GM21737 (cell line): ENCODE results near the gene POU3F1.

ENCODE experiments used
- ATAC-seq: cut with Tn5 transposase; IDR thresholded peaks from one replicate; pipeline ENCODE4 v1.9.1; 2021; ENCODE audit warnings: mild to moderate bottlenecking, moderate library complexity; ENCODE audit not compliant: unreplicated experiment

POU3F1 gene

DNA sequence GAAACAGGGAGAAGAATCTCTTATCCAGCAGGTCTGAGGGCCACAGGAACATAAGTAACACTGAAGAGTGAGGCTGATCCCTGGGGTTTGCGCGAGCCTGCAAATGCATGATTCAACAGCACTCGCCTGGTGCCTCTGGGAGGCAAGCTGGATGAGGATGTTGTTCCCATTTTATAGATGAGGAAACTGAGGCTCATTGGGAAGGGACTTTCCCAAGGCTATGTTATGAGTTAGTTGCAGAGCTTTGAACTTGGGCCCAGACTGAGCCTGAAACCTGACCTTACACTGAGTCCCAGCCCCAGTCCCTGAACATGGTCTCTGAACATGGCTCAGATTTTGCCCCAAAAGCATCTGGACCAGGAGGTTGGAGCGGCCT lies 27.7 kb upstream of the POU3F1 start:
- ATAC-seq = no peak

DNA sequence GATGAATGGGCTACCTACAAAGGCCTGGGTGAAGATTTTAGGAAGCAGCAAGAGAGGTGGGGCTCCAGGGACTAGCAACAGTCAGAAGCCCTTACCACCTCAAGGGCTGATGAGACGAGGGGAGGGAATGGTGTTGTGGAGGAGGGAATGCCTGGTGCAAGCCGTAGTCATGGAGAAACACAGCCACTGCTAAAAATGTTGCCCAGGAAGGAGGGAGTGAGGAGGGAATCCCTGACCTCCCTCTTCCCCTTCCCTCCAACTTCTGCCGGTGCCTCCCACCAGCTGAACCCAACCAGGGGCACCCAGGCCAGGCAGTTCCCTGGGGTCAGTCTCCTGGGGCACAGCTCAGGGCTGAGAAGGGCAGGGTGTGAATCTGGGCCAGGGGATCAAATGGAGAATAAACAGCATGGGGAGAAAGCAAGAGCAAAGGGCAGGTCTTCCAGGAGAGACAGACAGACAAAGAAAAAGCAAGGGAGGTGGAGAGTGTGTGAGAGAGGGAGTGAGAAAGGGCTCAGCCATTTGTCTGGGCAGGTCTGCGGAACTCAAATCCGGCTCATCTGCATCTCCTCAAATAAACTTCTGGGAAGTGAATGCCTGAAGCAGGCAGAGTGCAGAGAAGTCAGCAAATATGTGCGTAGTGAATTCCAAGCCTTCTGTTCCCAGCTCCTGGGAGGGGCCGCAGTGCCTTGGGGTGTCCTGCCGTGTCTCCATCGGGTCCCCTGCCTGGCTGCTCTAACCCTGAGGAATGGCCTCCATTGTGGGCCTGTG lies 27.1 kb upstream of the POU3F1 start:
- ATAC-seq = no peak

DNA sequence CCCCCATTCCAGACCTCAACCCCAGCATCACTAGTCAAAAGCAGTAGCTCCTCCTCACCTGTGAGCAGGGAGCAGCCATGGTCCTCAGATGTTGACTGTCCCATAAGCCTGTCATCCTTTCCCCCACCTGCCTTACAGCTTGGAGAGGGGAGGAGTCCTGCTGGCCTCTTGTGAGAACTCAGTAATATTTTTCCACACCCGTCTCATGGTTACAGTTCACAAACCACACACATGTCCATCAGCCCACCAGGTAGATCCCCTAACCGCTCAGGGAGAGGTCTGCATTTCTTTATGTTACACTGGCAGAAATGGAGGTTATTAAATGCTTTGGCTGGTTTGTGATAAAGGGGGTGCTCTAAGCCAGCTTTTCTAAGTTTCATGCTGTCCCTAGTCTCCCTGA lies 26.3 kb upstream of the POU3F1 start:
- no peak for ATAC-seq

DNA sequence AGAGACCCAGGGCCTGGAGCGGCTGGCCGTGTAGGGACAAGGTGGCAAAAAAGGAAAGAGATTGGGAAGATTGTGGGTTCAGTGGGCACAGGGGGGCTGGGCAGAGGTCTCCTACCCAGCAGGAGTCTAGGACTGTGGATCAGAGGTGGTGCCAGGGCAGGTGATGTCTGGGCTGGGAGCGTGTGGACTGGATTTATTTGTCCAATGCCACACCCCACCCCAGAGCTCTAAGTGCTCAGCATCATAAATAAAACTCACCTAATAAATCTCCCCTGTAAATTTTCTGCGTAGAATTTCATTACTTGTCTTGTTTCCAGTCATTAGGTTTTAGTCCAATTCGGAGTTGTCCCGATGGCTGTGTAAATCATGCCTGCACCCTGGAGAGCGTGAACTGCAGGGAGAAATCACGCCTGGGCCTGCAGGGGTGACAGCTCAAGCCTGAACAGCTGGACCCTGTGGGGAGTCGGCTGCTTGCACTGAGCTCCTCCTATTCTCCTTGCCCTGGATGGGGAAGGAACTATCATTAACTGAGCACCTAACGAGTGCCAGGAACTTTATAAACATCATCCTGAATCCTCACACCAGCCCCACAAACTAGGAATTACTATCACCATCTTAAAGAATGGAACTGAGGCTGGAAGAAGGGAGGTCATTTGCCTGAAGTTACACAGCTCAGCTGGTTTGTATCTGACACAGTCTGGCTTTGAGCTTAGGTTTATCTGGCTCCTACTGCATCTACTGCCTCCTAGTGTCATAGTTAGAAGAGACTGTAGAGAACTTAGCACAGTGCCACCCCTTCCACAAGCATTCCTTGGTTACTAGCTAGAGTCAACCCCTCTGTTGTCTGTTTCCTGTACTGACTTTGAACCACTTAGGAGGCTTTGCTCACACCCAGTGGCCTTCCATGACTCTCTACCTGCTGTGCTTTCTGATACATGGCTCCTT lies 25.0 kb upstream of the POU3F1 start:
- ATAC-seq = no peak

DNA sequence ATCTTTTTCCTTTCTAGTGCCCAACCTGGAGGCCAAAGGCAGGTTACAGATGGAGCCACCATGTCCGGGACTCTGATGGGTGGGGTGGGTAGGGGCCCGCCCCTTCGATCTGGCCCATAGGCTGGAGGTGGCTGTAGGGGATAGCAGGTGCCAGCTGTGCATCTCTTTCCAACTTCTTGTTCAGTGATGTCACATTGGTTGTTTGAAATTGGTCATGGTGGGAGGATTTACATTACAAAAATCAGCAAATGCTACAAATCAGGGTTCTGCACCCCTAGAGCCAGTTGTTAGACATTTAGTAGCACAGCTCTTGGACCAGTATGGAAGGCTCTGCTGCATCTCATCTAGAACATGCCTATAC lies 22.4 kb upstream of the POU3F1 start:
- no peak for ATAC-seq

DNA sequence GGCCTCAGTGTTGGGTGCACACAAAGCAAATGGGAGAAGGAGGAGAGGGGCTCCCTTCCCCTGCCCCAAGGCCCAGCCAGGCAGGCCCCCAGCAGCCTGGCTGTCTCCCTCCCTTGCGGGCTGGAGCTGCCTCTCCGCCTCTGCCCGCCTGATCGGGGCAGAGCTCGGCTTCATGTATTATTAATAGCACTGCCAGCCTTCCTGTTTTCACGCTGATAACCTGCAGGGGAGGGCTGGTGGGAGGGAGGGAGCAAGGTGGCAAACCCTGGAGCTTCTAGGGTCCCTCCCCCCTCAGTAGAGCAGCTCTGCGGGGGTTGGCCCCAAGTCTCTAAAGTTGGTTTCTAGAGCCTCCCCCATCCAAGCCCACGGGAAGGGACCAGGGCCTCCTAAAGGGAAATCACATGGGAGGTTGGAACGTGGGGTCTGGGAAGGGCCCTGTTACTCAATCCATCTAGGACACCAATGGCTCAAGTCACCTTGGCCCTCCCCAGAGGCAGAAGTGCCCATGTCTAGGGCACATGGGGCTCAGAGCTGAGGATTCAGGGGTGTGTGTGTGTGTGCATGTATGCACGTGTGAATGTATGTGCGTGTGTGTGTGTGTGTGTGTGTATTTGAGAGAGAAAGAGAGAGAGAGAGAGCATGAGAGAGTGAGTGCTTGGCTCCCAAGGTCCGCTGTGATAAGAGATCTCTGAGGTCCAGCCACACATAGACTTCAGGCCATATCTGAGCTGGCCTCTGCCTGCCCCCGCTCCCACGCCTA lies 21.8 kb upstream of the POU3F1 start:
- ATAC-seq = no peak

DNA sequence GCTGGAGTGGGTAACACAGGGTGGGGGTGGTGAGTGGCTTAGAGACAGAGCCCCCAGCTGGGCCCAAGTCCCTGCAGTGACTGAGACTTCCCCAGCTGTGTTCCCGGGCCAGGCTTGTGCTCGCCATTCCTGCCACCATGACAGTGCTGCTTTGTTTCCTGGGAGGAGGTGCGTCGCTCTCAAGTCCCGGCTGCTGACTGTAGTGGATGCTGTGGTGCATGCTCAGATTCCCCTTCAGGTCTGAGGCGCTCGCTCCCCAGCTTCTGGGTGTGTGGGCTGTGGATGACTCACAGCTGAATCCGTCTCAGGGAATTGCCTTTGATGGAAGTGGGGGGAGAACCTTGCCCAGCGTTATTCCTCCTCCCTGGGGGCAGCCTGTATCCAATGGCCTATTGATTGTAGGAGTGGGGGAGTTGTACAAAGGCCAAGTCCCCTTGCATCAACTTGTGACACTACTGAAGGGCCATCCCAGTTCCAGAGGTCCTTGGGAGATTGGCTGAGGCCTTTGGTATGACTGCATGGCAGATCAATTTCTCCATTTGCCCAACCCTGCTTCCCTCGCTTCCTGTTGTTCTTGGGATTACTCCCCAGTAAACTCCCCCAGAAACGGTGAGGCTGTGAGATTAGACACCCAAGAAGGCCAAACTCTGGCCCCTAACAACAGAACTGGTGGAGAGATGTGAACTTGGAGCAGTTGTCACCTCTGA lies 17.8 kb upstream of the POU3F1 start:
- ATAC-seq = no peak

DNA sequence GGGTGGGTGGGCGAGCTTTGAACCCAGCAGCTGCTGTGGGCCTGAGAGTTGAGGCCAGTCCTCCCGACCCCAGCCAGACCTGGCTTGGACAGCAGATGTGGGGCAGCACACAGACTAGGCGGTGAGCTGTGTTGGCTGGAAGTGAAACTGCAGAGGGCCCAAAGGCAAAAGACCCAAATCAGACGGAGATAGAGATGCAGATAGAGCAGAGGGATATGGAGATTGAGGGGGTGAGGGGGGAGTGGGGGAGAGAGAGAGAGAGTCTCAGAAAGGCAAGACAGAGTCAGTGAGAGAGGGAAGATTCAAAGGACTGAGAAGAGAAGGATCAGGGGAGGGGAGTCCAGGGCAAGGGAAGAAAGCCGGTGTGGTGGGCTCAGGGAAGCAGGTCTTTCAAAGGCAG lies 17.0 kb upstream of the POU3F1 start:
- no peak for ATAC-seq

DNA sequence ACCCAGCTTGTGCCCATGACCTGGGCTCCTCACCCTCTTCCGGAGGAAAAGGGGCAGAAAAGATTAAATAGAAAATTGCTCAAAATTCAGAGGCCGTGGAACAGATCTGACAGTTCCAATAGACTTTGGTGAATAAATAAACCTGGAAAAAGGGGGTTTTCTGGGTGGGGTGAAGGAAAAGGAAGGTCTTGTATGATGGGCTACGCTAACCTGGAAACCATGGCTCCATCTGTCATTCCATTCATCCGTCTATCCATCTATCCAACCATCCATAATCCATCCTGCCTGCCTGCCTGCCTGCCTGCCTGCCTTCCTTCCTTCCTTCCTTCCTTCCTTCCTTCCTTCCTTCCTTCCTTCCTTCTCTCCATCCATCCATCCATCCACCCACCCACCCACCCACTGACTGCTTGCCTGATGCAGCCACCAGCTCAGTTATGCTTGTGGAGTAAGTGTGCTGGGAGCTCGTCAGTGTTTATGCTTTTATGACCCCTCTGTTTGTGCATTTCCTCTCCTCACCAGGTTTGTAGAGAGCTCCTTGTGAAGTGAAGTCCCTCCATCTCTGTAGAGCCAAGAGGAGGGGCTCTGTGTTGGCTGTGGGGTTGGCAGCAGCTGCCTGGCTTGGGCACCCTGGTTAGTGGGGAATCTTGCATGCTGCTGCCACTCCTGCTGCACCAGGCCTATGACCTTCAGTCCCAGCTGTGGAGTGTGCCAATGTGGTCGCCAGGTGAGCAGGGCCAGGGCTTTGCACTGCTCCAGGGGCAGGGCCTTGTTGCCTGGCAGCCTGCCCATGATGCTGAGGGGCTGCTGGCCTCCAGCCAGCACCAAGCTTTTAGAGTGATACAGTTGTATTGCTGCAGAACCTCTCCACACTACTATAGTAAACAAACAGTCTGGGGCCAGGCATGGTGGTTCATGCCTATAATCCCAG lies 16.0 kb upstream of the POU3F1 start:
- no peak for ATAC-seq

DNA sequence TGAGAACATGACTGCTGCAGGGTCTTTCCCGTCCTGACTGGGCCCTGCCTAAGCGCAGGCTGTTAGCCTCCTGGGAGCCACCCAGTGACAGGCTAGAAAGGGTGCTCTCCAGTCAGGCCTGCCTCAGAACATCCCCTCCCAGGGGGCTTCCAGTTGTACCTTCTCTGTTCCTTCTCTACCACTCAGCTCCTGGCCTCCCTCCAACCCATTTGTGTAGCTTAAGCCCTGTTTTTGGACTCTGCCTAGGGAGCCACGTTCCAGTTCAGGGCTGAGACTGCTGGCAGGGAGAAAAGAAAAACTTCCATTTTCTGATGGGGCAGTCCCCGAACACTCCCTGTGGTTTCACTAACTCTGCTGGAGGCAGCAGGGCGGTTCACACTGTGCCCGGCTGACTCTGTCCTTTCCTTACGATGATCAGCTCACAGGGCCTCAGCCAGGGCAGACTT lies 15.3 kb upstream of the POU3F1 start:
- ATAC-seq = peak; percentile 71

DNA sequence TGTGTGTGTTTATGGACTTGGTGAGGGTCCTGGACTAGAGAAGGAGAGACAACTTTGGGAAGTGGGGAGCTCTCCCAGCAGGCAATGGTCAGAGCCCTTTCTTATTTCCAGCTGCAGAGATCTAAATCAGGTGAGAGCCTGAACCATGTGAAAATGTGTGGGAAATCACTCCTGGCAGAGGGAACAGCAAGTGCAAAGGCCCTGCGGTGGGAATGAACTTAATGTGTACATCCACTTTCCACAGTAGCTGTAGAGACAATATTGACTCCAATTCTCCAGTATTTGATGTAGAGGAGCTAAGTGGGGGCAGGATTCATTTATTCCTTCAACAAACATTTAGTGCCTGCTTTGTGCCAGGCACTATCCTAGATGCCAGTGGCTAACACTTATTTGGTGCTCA lies 14.7 kb upstream of the POU3F1 start:
- no peak for ATAC-seq

DNA sequence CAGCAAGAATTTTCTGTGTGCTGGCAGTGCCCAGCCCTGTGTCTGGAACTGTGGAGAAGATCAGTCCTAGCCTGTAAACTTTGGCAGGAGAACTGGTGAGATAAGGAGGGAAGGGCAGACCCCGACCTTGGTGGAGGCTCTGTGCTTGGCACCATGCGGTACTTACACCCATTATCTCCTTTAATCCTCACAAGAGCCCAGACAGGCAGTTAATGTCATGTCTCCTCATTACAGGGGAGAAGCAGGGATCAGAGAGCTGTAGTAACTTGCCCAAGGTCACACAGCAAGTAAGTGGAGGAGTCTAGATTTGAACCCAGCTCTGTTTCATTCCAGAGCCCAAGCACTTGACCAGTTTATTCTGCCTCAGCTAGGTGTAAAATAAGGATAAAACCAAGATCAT lies 13.9 kb upstream of the POU3F1 start:
- no peak for ATAC-seq

DNA sequence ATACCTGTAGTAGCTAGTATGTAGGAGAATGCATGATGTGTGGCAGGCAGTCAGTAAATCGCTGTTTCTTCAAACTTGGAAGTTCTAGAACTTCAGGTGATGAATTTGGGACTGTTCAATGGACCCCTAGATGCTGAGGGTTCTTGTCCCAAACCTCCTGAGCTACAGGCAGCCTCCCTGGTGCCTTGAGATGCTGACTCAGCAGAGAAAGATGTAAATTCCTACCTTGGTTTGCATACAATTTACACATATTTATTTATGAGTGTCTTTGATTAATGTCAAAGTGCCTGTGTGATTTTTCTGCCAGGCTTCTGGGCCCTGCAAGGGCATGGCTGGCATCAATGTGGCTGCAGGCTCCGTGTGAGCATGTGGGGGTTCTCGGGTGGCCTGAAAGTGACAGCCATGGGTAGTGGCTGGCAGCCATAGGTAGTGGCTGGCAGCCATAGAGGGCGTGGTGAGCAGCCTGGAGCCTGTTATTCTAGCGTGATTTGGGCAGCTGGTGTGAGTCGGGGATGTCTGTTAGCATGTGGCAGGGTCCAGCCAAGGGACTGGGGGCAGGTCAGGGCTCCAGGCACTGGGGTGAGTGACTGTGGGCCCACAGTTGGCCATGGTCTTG lies 13.2 kb upstream of the POU3F1 start:
- no peak for ATAC-seq

DNA sequence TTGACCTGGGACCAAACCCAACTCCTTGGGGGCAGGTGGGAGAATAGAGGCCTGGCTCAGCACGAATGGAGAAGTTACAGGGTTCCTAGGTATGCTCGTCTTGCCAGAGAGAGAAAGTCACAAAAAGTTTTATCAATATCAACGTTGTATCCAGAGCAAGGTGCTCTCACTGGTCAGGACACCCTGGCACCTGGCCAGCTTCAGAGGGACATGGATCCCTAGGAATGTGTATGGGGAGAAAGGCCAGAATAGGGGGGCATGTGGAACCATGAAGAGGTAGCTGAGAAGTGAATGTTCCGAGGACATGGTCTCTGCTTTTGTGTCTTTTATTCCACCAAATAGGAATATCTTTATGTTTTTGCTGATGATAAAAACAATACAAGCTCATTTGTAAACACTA lies 9.4 kb upstream of the POU3F1 start:
- ATAC-seq = no peak

DNA sequence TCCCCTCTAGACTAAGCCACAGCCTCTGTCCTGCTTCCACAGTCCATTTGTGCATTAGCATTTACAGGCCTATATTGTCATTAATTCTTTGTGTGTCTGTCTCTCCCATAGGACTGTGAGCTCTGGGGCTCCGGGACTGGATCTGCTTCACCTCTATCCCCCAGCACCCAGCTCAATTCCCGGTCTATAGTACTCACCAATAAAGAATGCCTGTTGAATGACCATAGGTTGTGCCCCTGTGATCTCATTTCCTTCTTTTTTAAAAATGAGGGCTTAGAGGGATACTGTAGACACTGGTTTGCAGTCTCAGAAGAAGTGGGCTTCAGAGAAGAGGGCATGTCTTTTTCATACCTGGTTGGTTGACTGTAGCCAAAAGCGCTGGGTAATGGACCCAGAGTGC lies 8.8 kb upstream of the POU3F1 start:
- ATAC-seq = no peak

DNA sequence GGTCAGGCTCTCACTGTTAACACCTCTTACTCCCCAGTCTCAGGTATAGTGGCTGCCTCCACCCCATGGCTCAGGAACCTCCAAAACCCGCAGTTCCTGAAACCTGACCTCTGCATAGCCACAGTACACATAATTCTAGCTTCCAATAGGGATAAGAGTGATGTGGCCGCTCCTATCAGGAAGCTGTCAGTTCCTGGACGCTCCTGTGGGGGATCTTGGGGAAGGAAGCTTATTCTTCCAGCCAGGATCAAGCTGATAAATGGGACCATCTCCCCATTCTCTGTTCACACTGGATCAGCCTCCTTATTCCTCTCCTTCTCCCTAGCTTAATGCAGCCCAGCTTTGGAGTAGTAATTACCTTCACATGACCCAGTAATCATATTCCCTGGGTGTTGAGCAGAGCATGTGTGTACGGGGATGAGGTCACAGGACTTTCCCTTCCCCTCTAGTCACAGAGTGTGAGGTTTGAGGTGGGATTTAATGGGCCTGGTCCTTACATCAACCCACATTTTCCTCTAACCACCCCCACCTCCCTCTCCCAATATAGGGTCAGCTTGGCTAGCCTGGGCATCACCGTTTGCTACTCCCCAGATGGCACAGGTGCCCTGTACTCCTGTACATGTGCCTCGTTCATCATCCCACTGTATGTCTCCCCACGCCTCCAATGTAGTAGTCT lies 7.0 kb upstream of the POU3F1 start:
- no peak for ATAC-seq

DNA sequence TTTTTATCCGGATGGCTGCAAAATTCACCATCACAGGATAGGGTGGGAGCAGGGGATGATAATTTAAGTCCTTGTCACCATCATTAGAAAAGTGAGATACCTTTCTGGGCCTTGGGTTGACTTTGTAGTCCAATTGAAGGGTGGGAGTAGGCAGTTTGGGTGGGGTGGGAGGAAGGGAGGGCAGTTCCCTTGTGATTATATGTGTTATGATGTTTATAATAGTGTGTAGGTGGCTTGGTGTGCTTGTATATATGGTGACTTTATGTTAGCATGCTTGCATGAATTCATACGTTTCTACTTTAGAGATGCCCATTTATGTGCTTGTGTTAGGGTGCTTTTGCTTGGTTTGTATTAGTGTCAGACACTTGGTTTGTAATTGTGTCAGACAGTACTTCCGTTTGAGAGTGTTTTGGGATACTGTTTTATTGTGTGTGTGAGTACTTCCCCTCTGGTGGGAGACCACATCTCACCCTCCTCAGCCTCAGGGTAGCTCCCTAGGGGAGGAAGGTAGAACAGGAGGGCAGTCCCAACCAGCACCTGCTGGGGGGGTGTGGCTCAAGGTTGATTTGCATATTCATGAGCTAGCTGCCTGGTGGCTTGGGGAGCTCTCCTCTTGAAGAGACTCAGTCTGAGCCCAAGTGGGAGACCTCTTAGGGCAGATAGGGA lies 6.3 kb upstream of the POU3F1 start:
- ATAC-seq = peak; percentile 68

DNA sequence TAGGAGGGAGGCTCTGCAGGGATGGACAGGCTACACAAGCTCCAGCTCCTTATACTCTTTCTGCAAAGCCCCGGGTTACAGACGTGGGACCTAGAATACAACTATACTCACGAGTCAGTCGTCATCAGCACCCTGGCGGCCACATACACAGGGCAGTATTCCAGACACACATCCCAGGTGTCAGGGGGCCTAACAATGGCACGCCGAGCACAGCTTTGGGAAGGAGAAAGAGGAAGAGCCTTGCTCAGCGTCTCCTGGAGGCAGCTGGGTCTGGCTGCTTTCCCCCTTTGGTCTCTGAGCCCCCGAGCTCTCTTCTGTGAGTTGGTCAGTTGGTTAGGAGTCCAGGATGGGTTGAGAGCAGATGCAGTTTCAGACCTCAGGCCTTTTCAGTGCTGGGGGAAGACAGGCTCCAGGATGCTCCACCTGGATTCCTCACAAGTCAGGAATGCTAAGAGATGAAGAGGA lies 4.5 kb upstream of the POU3F1 start:
- ATAC-seq = no peak
